ENCODE measurements around the gene SF3B4. TPM values are rescaled to one million over a fixed set of nuclear protein-coding genes. Genes with fewer than 3 reads are reported as not detected.
A peak's percentile ranks its signal among the peaks of the same experiment; 100 is the strongest.

Gene SF3B4
- total RNA-seq, 4 donors from 2014 or later = 7.6 to 16.9 (median 14.1) TPM

DNA sequence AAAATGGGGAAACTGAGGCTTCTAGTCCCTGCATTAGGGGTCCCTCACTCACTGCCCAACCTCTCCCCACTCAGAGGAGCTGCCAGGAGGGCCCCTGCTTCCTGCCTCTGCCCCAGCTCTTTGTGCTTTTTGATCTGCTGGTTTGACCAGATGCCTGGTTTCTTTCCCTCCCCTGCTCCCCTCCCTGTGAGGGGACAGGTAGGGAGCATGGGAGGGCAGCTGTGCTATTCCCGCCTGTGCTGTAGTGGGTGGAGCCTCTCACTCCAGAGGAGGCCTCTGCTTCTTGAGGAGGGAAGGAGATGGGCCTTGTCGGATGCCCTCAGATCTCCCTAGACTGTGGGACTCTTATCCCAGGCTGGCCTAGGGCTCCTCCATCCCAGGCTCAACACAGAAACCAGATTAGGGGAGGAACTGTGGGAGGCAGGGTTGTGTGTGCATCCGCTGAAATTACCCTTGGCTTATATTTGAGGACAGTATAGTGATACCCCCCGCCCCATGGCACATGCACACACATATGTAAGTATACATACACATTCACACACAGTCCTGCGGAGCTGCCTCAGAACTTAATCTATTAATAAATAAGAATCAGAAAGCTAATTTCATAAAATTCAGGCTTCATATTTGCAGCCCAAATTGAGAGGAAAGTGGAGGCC, 23.6 kb downstream of the SF3B4 start:
- Histone ChIP-seq H3K27ac (no peak overlapping the region), H3K4me3 (no peak overlapping the region), H3K27me3 (no peaks in the 10 kb centered on the region), H3K36me3 (no peaks in the 10 kb centered on the region), H3K9me3 (no peaks in the 10 kb centered on the region), H3K4me1 (peaks cover 7 to 17% (median 11%) of the 10 kb centered on the region in 3 donors)
- 87 to 90% methylated on average over 3 to 5 of the region's 5 CpGs for whole genome bisulfite sequencing, 2 donors
- no peak for TF ChIP-seq POLR2A (IDR thresholded peaks at IDR 0.05)
- no peak for TF ChIP-seq CTCF (IDR thresholded peaks at IDR 0.05)
- intact Hi-C loops (cut with DNase I) = no loop called here
- DNase-seq = no peak

DNA sequence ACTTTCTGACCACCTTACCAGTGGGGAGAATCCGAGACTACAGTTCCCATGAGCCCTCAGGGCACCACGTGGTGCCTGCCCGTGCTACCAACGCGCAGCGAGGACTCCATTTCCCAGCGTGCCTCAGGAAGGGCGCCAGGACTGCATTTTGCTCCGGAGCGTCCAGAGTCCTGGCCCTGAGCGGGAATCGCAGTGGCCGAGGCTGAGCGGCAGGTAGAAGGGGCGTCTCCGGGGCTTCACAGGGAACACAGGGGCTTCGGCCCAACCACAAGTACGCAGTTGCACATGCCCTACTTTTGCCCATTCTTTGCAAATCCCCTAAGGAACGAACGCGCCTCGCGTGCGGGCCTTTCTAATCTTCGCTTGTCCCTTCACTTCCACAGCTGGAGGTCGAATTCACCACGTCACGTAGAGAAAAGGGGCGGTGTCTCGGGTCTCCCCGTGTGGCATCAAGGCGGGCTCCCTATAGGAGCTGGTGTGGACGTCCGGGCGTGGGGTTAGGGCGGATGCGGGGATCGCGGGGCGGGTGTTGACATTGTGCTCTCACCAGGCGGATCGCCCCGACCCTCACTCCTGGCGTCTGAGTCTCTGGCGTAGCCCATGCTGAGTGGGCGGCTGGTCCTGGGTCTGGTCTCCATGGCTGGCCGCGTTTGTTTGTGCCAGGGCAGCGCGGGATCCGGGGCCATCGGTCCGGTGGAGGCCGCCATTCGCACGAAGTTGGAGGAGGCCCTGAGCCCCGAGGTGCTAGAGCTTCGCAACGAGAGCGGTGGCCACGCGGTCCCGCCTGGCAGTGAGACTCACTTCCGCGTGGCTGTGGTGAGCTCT, 27.9 kb downstream of the SF3B4 start, which contains the start of gene BOLA1:
BOLA1 (plus strand) TSS at position 109 of the 825 bp plus-strand sequence; CDS start at position 601, 492 bp downstream.
- peaks cover 7 to 17% (median 11%) of the 10 kb centered on the region in 3 donors for H3K4me1 ChIP-seq
- intact Hi-C loops (cut with DNase I) = no loop called here
- TF ChIP-seq POLR2A (IDR thresholded peaks at IDR 0.05) = peak in 3 of 4 donors; percentile 39 to 85 (median 74)
- peak in 1 of 6 experiments; percentile 22 for TF ChIP-seq CTCF (IDR thresholded peaks at IDR 0.05)
- DNase-seq = peak; percentile 57
- H3K4me3 ChIP-seq = peak within 1 kb of the TSS; percentile 54 to 78 (median 67)
- 0 to 1% methylated on average over 17 to 22 of the region's 65 CpGs for WGBS, 2 donors
- no peaks in the 10 kb centered on the region for H3K9me3 ChIP-seq
- no peaks in the 10 kb centered on the region for H3K36me3 ChIP-seq
- no peaks in the 10 kb centered on the region for H3K27me3 ChIP-seq
- H3K27ac ChIP-seq = peak within 1 kb of the TSS; percentile 85 to 94 (median 90)

- no peaks in the 10 kb centered on the region for H3K9me3 ChIP-seq
- no peak overlapping the region for H3K27ac ChIP-seq
- H3K4me1 ChIP-seq = peaks cover 7 to 17% (median 11%) of the 10 kb centered on the region in 3 donors
- no peak for DNase-seq
- WGBS, 2 donors = 83 to 93% methylated on average over 4 of the region's 4 CpGs
- no peaks in the 10 kb centered on the region for H3K36me3 ChIP-seq
- TF ChIP-seq POLR2A (IDR thresholded peaks at IDR 0.05) = no peak
- no peak for TF ChIP-seq CTCF (IDR thresholded peaks at IDR 0.05)
- intact Hi-C loops (cut with DNase I) = no loop called here
- H3K4me3 ChIP-seq = no peak overlapping the region
- no peaks in the 10 kb centered on the region for H3K27me3 ChIP-seq
Measured at GRCh38 chr1:149896575-149896974, 31.0 kb downstream of the SF3B4 start.

DNA sequence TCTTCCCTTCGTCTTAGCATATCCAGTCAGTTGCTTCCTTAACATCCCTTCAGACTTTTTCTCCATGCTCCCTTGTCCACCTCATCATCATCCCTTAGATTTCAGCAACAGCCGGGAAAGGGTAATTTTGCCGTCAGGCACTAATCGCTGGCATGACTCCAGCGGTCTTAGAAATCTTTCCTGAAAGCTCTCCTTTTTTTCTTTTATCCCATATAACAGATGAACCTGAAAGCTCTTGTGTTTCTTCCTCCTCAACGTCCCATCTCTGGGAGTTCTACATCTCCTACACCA, 38.7 kb downstream of the SF3B4 start:
- intact Hi-C loops (cut with DNase I) = no loop called here
- no peaks in the 10 kb centered on the region for H3K27me3 ChIP-seq
- no peak for TF ChIP-seq CTCF (IDR thresholded peaks at IDR 0.05)
- TF ChIP-seq POLR2A (IDR thresholded peaks at IDR 0.05) = peak in 1 of 4 donors; percentile 30
- H3K9me3 ChIP-seq = no peaks in the 10 kb centered on the region
- no peak for DNase-seq
- H3K27ac ChIP-seq = peak overlapping the region; percentile 94 to 100 (median 99)
- peak overlapping the region; percentile 39 to 75 (median 62) for H3K4me3 ChIP-seq
- peaks cover 8 to 38% (median 14%) of the 10 kb centered on the region in 3 donors for H3K4me1 ChIP-seq
- 9 to 16% methylated on average over 6 of the region's 6 CpGs for WGBS, 2 donors
- no peaks in the 10 kb centered on the region for H3K36me3 ChIP-seq
